ENCODE data around the gene ZNF681.

Gene ZNF681

DNA sequence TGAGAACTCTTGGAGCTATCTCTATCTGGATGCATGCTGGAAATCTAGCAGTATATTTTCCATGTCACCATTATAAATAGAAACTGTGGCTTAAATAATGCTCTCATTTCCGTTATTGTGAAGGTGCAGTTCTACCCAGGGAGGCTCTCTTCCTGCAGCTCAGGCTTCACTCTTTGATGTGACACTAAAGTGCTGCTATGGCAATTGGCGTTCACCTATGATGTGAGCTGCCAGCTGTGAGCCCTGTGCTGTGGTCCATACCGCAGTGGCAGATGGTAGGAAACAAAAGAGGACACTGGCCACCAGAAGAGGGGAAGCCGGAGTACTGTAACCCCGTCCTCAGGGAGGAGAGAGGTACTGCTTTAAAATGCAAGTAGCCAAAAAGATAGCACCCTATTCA, 40.6 kb upstream of the ZNF681 start:
- peaks cover 83% of the 10 kb centered on the region for H3K36me3 Mint-ChIP-seq (ENCODE audit: low read depth)
- H3K4me3 Mint-ChIP-seq = no peak overlapping the region
- no peak overlapping the region for H3K27ac Mint-ChIP-seq
- peaks cover 36% of the 10 kb centered on the region for H3K9me3 Mint-ChIP-seq
- TF ChIP-seq, protein P1, sequence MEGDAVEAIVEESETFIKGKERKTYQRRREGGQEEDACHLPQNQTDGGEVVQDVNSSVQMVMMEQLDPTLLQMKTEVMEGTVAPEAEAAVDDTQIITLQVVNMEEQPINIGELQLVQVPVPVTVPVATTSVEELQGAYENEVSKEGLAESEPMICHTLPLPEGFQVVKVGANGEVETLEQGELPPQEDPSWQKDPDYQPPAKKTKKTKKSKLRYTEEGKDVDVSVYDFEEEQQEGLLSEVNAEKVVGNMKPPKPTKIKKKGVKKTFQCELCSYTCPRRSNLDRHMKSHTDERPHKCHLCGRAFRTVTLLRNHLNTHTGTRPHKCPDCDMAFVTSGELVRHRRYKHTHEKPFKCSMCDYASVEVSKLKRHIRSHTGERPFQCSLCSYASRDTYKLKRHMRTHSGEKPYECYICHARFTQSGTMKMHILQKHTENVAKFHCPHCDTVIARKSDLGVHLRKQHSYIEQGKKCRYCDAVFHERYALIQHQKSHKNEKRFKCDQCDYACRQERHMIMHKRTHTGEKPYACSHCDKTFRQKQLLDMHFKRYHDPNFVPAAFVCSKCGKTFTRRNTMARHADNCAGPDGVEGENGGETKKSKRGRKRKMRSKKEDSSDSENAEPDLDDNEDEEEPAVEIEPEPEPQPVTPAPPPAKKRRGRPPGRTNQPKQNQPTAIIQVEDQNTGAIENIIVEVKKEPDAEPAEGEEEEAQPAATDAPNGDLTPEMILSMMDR (IDR thresholded peaks at IDR 0.05; ENCODE audit: unreplicated experiment in 3 of 3) = no peak
- H3K4me1 Mint-ChIP-seq = no peaks in the 10 kb centered on the region
- H3K27me3 Mint-ChIP-seq (ENCODE audit: low read depth) = no peaks in the 10 kb centered on the region

DNA sequence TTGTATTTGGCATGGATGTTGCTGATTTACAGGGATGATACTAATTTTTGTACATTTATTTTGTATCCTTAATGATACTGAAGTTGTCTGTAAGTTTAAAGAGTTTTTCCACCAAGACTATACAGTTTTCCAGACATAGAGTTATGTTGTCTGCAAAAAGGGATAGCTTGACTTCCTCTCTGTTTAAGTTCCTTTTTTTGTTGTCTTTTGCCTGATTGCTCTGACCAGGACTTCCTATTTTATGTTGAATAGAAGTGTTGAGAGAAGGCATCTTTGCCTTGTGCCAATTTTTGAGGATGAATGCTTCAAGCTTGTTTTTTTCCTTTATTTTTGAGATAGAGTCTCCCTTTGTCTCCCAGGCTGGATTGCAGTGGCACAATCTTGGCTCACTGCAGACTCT, 36.8 kb upstream of the ZNF681 start:
- H3K27ac Mint-ChIP-seq = no peak overlapping the region
- no peaks in the 10 kb centered on the region for H3K4me1 Mint-ChIP-seq
- H3K9me3 Mint-ChIP-seq = peaks cover 39% of the 10 kb centered on the region
- TF ChIP-seq, protein P1 (IDR thresholded peaks at IDR 0.05; ENCODE audit: unreplicated experiment in 3 of 3) = no peak
- H3K27me3 Mint-ChIP-seq (ENCODE audit: low read depth) = no peaks in the 10 kb centered on the region
- peaks cover 90% of the 10 kb centered on the region for H3K36me3 Mint-ChIP-seq (ENCODE audit: low read depth)
- no peak overlapping the region for H3K4me3 Mint-ChIP-seq

DNA sequence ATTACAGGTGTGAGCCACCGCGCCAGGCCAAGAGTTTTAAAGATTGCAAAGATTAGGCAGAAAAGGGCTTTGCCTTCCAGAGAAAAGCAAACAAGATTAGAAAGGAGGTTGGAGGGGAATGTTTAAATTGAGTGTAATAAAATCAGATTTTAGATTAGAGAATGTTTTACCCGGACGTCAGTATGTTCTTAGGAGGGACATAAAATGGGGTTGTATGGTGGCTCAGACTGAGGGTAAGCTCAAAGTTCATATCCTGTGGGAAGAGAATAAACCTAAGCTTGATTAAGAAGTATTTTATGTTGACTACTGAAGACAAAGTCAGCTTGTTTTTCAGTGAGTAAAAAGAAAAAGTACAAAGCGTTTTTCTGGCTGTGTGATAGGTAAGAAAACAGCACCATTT, 34.1 kb upstream of the ZNF681 start:
- H3K4me3 Mint-ChIP-seq = no peak overlapping the region
- H3K4me1 Mint-ChIP-seq = no peaks in the 10 kb centered on the region
- H3K36me3 Mint-ChIP-seq (ENCODE audit: low read depth) = peaks cover 87% of the 10 kb centered on the region
- peaks cover 39% of the 10 kb centered on the region for H3K9me3 Mint-ChIP-seq
- TF ChIP-seq, protein P1 (IDR thresholded peaks at IDR 0.05; ENCODE audit: unreplicated experiment in 3 of 3) = no peak
- no peak overlapping the region for H3K27ac Mint-ChIP-seq
- no peaks in the 10 kb centered on the region for H3K27me3 Mint-ChIP-seq (ENCODE audit: low read depth)

DNA sequence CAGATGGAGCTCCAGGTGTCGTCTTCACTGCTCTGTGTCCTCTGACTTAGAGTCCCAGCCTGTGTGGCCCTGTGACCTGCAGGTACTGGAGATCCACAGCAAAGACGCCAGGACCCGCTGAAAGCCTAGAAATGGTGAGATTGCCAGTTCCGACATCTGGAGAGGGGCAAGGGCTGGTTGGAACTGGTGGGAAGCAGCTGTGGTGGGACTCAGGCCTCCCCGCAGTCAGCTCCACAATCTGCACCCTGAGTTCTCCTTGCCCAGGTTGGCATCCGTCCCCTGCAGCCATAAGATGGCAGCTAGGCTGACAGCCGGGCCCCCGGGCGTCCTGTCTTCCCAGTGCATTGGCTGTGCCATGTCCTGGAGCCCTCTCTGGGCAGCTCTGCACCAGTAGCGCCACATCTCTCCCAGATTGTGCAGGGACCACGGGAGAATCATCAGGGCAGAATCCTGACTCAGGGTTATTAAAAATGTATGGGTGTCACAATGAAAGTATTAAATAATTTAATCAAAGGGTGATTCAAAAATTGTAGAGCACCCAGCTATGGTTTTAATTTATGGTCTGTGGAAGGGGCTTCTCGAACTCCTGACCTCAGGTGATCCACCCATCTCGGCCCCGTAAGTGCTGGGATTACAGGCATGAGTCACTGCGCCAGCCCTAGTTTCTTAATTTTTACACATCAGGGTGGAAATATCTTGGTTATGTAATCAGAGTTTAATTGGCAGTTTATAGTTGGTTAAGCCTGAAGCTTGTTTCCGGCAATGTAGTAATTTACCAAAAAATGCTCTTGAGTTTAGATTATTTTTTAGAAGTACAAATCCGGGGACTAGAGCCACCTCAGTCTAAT, 32.2 kb upstream of the ZNF681 start:
- Mint-ChIP-seq H3K27ac (no peak overlapping the region), H3K4me3 (no peak overlapping the region), H3K27me3 (ENCODE audit: low read depth) (no peaks in the 10 kb centered on the region), H3K36me3 (ENCODE audit: low read depth) (peaks cover 87% of the 10 kb centered on the region), H3K9me3 (peaks cover 25% of the 10 kb centered on the region), H3K4me1 (no peaks in the 10 kb centered on the region)
- TF ChIP-seq, protein P1 (IDR thresholded peaks at IDR 0.05; ENCODE audit: unreplicated experiment in 3 of 3) = no peak

DNA sequence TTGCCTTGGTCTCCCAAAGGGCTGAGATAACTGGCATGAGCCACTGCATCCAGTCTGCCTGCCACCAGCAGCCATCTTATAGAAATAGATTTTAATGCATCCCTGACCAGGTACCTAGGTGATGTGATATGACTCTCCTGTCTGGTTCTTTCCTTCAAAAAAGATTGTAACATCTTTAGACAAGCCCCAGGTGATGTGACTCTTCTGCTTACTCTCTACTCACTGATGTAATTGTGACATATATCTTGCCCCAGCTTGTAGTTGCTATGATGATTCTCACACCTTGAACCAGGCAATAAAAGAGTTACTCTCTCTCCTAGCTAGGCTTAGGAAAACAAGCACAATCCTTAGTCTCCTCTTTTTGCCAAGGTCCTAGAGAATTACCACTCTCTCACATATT, 30.6 kb upstream of the ZNF681 start:
- peaks cover 86% of the 10 kb centered on the region for H3K36me3 Mint-ChIP-seq (ENCODE audit: low read depth)
- H3K4me1 Mint-ChIP-seq = no peaks in the 10 kb centered on the region
- no peak overlapping the region for H3K27ac Mint-ChIP-seq
- H3K4me3 Mint-ChIP-seq = no peak overlapping the region
- H3K27me3 Mint-ChIP-seq (ENCODE audit: low read depth) = no peaks in the 10 kb centered on the region
- TF ChIP-seq, protein P1 (IDR thresholded peaks at IDR 0.05; ENCODE audit: unreplicated experiment in 3 of 3) = no peak
- peaks cover 10% of the 10 kb centered on the region for H3K9me3 Mint-ChIP-seq

DNA sequence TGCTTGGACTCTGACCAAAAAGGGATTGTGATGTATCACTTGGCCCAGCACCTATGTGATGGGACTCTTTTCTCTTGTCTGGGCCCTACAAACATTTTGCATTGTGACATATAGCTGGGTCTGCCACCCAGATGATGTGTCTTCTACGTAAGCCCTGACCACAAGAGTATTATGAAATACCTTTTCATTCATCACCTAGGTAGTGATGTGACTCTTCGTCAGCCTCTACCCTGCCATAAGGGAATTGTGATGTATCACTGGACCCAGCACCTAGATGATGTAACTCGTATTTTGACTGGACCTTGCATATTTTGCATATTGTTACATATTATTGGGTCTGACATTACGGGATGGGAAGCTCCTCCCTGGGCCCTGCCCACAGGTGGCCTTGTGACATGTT, 29.7 kb upstream of the ZNF681 start:
- H3K4me3 Mint-ChIP-seq = no peak overlapping the region
- peaks cover 9% of the 10 kb centered on the region for H3K9me3 Mint-ChIP-seq
- peaks cover 89% of the 10 kb centered on the region for H3K36me3 Mint-ChIP-seq (ENCODE audit: low read depth)
- no peaks in the 10 kb centered on the region for H3K4me1 Mint-ChIP-seq
- no peaks in the 10 kb centered on the region for H3K27me3 Mint-ChIP-seq (ENCODE audit: low read depth)
- TF ChIP-seq, protein P1 (IDR thresholded peaks at IDR 0.05; ENCODE audit: unreplicated experiment in 3 of 3) = no peak
- no peak overlapping the region for H3K27ac Mint-ChIP-seq
